Activated T-helper 2 cell treated with anti-CD3 and anti-CD28 coated beads, Interferon-gamma antibody, Interleukin-2, Interleukin-4, amounts not matched to agents 10 μg/mL and 5 μg/mL and 100 μg/mL, durations not matched to agents 14 hours and 24 hours and 36 hours (primary cell): ENCODE data around the gene CCDC12. TPM values are rescaled to one million over a fixed set of nuclear protein-coding genes. Genes with fewer than 3 reads are reported as not detected.
A peak's percentile ranks its signal among the peaks of the same experiment; 100 is the strongest.

Experiments
- DNase-seq: peaks from one replicate; pipeline ENCODE4 v3.0.0; 2021; ENCODE audit warnings: low spot score
- H3K27ac Mint-ChIP-seq: one replicate; pipeline ENCODE4 v1.8.0; 2021; ENCODE audit warnings: mixed read lengths
- H3K27me3 Mint-ChIP-seq: one replicate; pipeline ENCODE4 v1.8.0; 2021; ENCODE audit warnings: low read depth, mixed read lengths
- H3K36me3 Mint-ChIP-seq: one replicate; pipeline ENCODE4 v1.8.0; 2021; ENCODE audit warnings: low read depth, mixed read lengths
- H3K4me1 Mint-ChIP-seq: one replicate; pipeline ENCODE4 v1.8.0; 2021; ENCODE audit warnings: low read depth, mixed read lengths
- H3K4me3 Mint-ChIP-seq: one replicate; pipeline ENCODE4 v1.8.0; 2021; ENCODE audit warnings: low read depth, mild to moderate bottlenecking, moderate library complexity, mixed read lengths
- H3K9me3 Mint-ChIP-seq: one replicate; pipeline ENCODE4 v1.8.0; 2021; ENCODE audit warnings: mixed read lengths
- intact Hi-C: fragments of 100-400 bp; cut with micrococcal nuclease; formaldehyde crosslinking; loops from one replicate; pipeline ENCODE4 v1.15.1; 2023
- total RNA-seq: library from RNA; stranded (reverse); gene quantifications from 2 replicates; pipeline ENCODE4 v1.2.3, GENCODE V29; 2022

The CCDC12 gene
- total RNA-seq, 1 donor from 2014 or later = 65.3 TPM

GRCh38 chr3:46942076-46942475 is 34.5 kb downstream of the CCDC12 start:
- peak overlapping the region; percentile 28 for H3K27ac Mint-ChIP-seq
- peaks cover 62% of the 10 kb centered on the region for H3K36me3 Mint-ChIP-seq
- intact Hi-C loops = no loop called here

GRCh38 chr3:46939578-46940445 is 36.7 kb downstream of the CCDC12 start:
- intact Hi-C loops = no loop called here
- Mint-ChIP-seq H3K4me3 (no peak overlapping the region), H3K27ac (peak overlapping the region; percentile 54), H3K27me3 (no peaks in the 10 kb centered on the region), H3K9me3 (no peaks in the 10 kb centered on the region), H3K4me1 (peaks cover 40% of the 10 kb centered on the region), H3K36me3 (peaks cover 59% of the 10 kb centered on the region)
- DNase-seq = no peak

More at GRCh38 chr3:46942076-46942475, 34.5 kb downstream of the CCDC12 start:
- Mint-ChIP-seq H3K4me1 (peaks cover 56% of the 10 kb centered on the region), H3K27me3 (no peaks in the 10 kb centered on the region), H3K9me3 (no peaks in the 10 kb centered on the region), H3K4me3 (no peak overlapping the region)
- no peak for DNase-seq

DNA sequence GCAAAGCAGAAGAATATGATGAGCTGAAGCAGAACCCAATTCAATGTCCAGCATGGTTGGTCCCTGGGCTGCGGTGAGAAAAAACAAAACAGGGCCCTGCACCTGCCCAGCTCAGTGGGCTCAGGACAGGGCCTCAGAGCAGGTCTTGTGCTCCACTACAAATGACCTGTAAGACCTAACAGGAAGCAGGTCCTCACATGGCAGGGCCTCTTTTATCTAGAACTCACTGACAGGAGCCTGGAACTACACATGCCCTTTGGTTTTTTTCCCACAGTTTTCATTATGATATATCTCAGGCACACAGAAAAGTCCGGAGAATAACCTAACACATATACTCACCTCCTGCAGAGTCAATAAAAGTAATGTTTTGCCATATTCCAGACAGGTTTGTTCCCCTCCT is 38.4 kb downstream of the CCDC12 start:
- DNase-seq = no peak
- Mint-ChIP-seq H3K9me3 (no peaks in the 10 kb centered on the region), H3K27ac (no peak overlapping the region), H3K4me1 (peaks cover 32% of the 10 kb centered on the region), H3K4me3 (no peak overlapping the region), H3K36me3 (peaks cover 53% of the 10 kb centered on the region), H3K27me3 (no peaks in the 10 kb centered on the region)
- intact Hi-C loops = no loop called here

DNA sequence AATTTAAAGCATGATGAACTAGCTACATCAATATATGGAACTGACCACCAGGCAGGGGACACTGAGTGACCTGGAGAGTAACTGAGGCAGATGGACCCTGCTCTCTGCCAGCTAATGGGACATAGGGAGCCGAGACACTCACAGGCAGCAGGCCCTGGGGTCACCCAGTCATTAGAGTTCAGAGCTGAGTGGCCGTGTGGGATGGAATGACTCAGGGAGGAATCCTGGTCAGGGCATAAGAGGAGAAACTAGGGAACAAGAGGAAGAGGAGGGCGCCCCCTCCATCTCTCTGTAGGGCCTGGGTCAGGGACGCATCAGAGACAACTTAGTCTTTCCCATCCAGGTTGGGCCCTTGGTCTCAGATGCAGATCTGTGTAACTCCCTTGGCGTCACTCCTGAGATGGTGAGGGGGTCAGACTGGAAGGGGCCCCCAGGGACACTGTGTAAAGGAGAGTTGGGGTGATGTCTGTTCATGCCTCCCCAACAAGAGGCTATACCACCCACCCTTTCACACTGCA is 39.8 kb downstream of the CCDC12 start:
- Mint-ChIP-seq H3K4me3 (no peak overlapping the region), H3K27ac (no peak overlapping the region), H3K9me3 (no peaks in the 10 kb centered on the region), H3K36me3 (peaks cover 53% of the 10 kb centered on the region), H3K27me3 (no peaks in the 10 kb centered on the region), H3K4me1 (peaks cover 35% of the 10 kb centered on the region)
- no peak for DNase-seq
- intact Hi-C loops = no loop called here

GRCh38 chr3:46935989-46936558 is 40.5 kb downstream of the CCDC12 start:
- peak overlapping the region; percentile 28 for H3K27ac Mint-ChIP-seq

DNA sequence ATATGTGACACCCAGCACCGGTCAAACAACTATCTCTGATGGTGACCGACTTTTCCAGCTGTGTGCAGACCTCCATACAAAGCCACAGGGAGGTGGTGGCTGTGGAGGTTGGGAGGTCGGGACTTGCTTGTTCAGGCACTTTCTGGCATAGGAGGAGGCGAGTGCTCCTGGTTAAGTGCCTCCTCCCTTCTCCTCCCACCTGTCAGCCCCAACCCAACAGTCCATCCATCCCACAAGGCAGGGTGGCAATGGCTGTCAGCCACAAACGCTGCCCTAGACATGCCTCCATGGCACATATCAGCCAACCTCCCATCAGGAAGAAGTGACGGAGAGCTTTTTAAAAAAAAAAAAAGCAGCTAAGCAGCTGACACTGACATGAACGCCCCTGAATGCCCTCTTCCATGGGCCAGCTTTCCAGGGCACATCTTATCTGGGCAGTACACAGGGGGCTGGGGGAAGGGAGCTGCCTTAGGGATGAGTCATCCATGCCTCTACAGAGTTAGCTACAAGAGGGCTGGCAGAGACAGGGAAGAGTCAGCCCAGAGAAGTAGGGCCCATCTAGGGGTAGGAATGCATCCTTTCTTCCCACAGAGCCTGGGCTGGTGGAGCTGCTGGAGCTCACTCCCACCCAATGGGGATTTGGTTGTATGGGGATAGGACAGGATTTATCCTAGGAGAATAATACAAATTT is 41.2 kb downstream of the CCDC12 start:
- Mint-ChIP-seq H3K36me3 (peaks cover 58% of the 10 kb centered on the region), H3K27me3 (no peaks in the 10 kb centered on the region), H3K27ac (no peak overlapping the region), H3K4me1 (peaks cover 45% of the 10 kb centered on the region), H3K9me3 (no peaks in the 10 kb centered on the region), H3K4me3 (no peak overlapping the region)
- no peak for DNase-seq
- intact Hi-C loops = no loop called here

More at GRCh38 chr3:46935989-46936558, 40.5 kb downstream of the CCDC12 start:
- Mint-ChIP-seq H3K36me3 (peaks cover 58% of the 10 kb centered on the region), H3K27me3 (no peaks in the 10 kb centered on the region), H3K4me3 (no peak overlapping the region), H3K4me1 (peaks cover 42% of the 10 kb centered on the region), H3K9me3 (no peaks in the 10 kb centered on the region)
- DNase-seq = no peak
- intact Hi-C loops = no loop called here

- Mint-ChIP-seq H3K36me3 (peaks cover 57% of the 10 kb centered on the region), H3K4me1 (peaks cover 40% of the 10 kb centered on the region), H3K4me3 (no peak overlapping the region), H3K27ac (no peak overlapping the region), H3K9me3 (no peaks in the 10 kb centered on the region), H3K27me3 (no peaks in the 10 kb centered on the region)
- intact Hi-C loops = loop anchor here (5.0 kb wide), 1 partner anchor 53 kb away; no protein-coding TSS in a partner anchor
- DNase-seq = no peak
Measured at GRCh38 chr3:46934498-46935167, 41.9 kb downstream of the CCDC12 start.

- H3K36me3 Mint-ChIP-seq = peaks cover 57% of the 10 kb centered on the region
- no peaks in the 10 kb centered on the region for H3K27me3 Mint-ChIP-seq
- intact Hi-C loops = loop anchor here (5.0 kb wide), 1 partner anchor 53 kb away; no protein-coding TSS in a partner anchor
- H3K9me3 Mint-ChIP-seq = peaks cover 4% of the 10 kb centered on the region
- no peak overlapping the region for H3K27ac Mint-ChIP-seq
- peaks cover 40% of the 10 kb centered on the region for H3K4me1 Mint-ChIP-seq
- H3K4me3 Mint-ChIP-seq = no peak overlapping the region
- no peak for DNase-seq
Measured at GRCh38 chr3:46934072-46934471, 42.5 kb downstream of the CCDC12 start.

- H3K27me3 Mint-ChIP-seq = no peaks in the 10 kb centered on the region
- H3K4me3 Mint-ChIP-seq = no peak overlapping the region
- intact Hi-C loops = loop anchor here (5.0 kb wide), 1 partner anchor 54 kb away; no protein-coding TSS in a partner anchor
- H3K4me1 Mint-ChIP-seq = peaks cover 43% of the 10 kb centered on the region
- peaks cover 59% of the 10 kb centered on the region for H3K36me3 Mint-ChIP-seq
- no peak overlapping the region for H3K27ac Mint-ChIP-seq
- DNase-seq = no peak
- peaks cover 11% of the 10 kb centered on the region for H3K9me3 Mint-ChIP-seq
Measured at GRCh38 chr3:46933261-46933660, 43.3 kb downstream of the CCDC12 start.

DNA sequence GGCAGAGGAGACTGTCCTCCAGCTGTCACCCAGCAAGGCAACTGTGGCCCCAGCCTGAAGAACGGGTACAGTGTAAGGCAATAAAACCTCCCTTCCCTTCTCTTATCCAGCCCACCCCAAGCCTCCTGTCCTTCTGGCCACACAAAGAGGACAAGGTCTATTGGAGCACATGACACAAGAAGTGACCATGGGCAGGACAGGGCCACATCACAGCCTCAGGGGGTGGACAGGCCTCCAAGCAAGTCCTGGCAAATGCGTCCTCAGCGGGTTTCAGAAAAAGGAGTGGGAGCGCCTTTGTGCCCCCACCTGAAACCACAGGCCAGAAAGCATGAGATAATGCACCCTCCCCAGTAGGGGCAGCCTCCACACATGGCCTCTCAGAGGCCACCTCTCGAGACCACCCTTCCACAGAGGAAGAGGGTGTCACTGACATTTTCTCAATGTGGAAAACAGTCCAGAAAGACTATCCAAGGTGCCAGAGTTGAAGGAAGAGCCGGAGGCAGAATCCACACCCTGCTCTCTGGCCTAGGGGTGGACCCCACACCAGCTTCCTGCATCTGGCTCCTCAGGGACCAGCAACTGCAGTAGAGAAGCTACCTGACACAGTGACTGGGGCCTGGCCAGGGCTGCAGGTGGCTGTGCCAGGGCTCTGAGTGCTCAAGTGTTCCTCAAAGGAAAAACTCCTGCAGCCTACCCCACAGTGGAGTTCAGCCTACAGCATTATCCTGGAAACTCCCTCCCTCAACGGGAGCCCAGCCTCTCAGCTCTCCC is 43.9 kb downstream of the CCDC12 start:
- Mint-ChIP-seq H3K4me3 (no peak overlapping the region), H3K36me3 (peaks cover 57% of the 10 kb centered on the region), H3K27me3 (no peaks in the 10 kb centered on the region), H3K4me1 (peaks cover 48% of the 10 kb centered on the region), H3K9me3 (peaks cover 11% of the 10 kb centered on the region), H3K27ac (peak overlapping the region; percentile 84)
- no peak for DNase-seq
- intact Hi-C loops = loop anchor here (5.0 kb wide), 1 partner anchor 55 kb away; no protein-coding TSS in a partner anchor

- H3K9me3 Mint-ChIP-seq = peaks cover 11% of the 10 kb centered on the region
- intact Hi-C loops = loop anchor here (5.0 kb wide), 1 partner anchor 56 kb away; no protein-coding TSS in a partner anchor
- peaks cover 55% of the 10 kb centered on the region for H3K4me1 Mint-ChIP-seq
- no peak for DNase-seq
- peak overlapping the region; percentile 84 for H3K27ac Mint-ChIP-seq
- no peaks in the 10 kb centered on the region for H3K27me3 Mint-ChIP-seq
- H3K4me3 Mint-ChIP-seq = no peak overlapping the region
- peaks cover 63% of the 10 kb centered on the region for H3K36me3 Mint-ChIP-seq
Measured at GRCh38 chr3:46931631-46932331, 44.8 kb downstream of the CCDC12 start.
